GF-D8 (cell line): ENCODE results near the gene MRPL28.
"Not testable (repeated sequence)": the region's sequence is repeated elsewhere in the genome, so short reads cannot be mapped to it uniquely, and the experiment has no call there.

Source experiments
- DNase-seq: peaks from one replicate; lab custom pipeline; 2025; lab: John Stamatoyannopoulos, UW

The MRPL28 gene

DNA sequence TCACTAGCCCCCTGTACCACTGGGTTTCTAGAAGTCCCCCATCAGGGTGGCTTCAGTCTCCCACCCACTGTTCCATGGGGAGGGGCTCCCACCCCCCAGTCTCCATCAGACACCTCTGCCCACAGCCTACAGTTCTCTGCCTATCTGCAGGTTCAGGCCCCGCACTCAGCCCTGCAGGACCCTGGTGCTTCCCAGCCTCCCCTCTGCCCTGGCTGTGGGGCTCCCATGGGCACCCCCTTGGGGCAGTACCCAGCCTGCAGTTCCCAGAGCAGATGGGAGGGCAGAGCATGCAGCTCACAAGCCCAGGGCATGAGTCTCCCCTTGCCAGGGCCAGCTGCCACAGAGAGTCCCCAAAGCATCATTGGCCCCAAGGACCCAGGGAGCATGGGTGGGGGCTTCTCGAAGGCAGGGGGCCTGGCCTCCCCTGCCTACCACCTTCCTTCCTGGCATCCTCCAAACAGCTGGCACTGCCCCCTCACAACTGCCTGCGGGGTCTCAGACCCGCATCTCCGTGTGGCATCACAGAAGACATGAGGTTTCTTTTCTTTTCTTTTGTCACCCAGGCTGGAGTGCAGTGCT is 2.8 kb upstream of the MRPL28 start:
- no peak for DNase-seq

DNA sequence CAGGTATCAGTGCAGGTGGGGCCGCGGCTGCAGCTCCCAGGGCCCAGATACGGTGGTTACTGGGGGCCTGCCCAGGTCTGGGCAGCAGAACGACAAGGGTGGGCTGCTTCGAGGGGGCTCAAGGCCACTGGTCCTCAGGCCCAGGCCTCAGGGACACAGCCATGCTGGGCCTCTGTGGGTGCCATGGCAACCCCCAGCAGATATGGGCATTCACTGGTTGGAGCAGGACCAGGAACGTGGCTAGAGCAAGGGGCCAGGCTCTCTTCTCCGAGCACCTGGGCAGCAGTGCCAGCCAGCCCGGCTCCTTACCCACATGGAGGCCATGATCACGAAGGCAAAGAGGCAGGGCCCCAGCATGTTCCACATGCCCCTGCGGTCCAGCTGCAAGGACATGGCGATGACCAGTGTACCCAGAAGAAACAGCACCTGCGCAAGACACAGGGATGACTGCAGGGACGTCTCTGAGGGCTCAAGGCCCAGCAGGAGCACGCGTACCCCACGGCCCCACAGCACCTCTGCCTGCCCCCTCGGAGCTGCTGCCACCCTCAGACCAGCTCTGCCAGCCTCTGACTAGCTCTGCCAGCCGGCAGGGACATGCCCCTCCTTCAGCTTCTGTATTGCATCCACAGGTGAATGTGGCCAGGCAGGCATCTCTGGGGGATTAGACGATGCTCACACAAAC is 2.1 kb upstream of the MRPL28 start:
- no peak for DNase-seq

DNA sequence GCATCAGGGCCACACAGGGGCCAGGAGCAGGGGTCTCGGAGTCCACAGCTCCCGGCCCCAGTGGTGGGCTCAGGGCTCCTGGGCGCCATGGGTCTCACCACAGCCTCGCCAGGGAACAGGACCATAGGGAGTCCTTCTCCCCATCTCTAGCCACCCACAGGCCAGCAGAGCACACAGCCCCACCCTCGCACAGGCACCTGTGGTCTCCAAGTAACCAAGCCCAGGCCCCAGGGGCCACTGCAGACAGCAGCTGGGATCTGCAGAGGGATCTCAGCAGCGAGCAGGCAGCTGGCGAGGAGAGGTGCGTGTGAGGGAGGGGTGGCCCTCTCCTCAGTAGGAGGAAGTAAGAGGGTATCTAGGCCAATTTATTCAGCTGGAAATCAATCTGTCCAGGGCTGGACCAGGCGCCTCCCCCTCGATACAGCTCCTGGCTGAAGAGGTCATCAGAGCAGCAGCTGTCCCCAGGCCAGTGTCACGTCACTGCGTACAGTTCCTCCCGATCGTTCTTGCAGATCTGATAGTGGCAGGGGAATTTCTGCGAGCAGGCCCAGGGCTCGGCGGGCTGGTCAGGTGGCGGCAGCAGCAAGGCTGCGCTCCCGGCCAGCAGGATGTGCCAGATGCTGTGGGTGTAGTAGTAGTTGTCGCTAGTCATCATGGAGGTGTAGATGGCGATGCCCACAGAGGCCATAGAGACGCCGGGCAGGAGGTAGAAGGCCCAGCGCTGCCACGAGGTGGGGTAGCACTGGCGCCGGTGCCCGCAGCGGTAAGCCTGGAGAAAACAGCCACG is 1.4 kb upstream of the MRPL28 start:
- no peak for DNase-seq

DNA sequence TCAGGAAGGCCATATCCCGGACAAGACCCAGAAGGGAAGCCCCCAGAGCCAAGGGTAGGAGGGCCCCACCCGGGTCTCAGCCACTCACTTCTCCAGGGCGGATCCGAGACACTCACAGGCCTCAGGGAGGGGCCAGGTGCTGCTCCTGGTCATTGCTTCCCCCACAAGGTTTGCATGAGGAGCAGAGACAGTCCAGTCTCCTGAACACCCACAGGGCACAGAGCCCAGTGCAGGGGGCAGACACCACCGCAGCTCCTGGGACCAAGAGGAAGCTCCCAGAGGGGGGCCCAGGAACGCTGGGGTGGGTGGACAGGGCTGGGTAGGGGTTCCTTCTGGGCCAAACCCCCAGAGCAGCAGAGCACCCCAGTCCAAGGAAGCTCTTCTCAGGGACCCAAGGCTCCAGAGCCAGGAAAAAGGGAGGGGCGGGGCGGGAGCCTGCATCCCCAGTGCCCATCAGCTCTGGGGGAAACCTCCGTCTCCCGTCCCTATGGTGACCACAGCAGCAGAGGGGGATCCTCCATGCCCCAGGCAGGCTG is 709 bp upstream of the MRPL28 start:
- no peak for DNase-seq

DNA sequence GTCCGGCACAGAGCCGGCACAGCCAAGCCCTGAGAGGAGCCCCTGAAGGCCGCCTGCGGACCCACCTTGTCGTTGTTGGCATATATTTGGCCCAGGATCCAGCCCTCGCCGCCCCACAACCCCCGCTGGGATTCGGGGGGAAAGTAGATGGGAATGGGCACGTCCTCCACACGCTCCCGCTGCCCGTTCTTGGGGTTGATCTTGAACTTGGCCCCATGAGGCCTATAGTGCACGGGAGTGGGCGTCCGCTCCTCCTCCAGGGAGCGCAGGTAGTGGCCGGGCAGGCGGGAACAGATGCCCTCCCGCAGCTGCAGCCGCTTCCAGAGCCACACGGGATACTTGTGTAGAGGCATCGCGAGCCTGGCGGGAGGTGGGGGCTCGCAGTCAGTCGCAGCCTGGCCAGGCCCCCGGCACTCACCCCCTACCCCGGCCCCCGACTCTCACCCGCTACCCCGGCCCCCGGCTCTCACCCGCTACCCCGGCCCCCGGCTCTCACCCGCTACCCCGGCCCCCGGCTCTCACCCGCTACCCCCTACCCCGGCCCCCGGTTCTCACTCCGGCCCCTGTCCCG is 387 bp downstream of the MRPL28 start:
- no peak for DNase-seq

DNA sequence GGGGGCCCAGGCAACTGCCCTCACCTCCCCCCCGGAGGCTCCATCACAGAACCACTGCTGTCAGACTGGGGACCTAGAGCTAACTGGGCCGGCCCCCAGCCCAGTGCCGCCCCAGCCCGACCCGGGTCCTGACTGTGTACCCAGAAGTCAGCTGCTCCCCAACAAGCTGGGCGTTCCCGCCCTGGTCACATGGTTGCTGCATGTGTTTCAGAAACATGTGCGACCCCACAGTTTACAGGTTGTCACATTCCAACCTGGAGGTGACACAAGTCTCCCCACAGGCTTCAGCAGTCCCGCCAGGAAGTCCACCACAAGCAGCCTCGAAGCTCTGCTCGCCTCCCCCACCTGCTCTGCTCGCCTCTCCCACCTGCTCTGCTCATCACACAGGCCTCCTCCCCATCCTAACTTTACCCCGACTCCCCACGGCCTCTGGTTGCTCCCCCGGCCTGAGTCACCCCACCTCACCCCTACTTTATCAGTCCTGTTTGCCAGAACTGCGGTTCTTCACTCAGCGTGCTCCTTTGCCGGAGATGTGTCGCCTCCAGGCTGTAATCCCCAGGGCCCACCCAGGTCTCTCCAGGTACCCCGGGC is 968 bp downstream of the MRPL28 start:
- DNase-seq, result no peak

DNA sequence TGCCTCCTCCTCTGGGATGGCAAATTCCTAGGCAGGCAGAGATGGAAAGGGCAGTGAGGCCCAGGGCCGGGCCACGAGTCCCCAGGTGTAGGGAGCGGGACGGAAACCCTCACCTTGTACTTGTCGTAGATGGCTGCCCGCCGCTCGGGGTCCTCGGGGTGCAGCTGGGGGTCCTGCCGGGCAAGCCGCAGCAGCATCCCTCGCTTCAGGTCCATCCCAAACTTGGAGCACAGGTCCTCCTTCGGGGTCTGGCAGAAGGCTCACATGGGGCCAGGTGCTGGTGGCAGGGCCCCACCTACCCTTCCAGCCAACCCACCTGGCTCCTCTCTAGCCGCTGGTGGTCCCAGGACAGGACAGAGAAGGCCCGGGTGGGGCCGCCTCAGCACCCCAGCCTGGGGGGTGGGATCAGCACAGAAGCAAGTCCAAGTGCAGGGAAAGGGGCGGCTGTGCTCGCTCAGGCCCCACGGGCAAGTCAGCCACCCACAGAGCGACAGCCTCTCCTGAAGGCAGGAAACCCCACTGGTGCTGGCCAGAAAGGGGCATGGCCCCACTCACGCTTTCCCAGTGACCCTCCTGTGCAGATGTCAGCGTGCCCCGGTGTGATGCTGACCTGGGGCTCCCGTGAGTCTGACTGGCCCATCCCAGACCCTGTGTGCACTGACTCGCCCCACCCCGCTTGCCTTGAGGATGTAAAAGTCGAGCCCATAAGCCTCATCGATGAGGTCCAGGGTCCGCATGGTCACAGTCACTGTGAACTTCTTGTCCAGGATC is 1.8 kb downstream of the MRPL28 start:
- no peak for DNase-seq

DNA sequence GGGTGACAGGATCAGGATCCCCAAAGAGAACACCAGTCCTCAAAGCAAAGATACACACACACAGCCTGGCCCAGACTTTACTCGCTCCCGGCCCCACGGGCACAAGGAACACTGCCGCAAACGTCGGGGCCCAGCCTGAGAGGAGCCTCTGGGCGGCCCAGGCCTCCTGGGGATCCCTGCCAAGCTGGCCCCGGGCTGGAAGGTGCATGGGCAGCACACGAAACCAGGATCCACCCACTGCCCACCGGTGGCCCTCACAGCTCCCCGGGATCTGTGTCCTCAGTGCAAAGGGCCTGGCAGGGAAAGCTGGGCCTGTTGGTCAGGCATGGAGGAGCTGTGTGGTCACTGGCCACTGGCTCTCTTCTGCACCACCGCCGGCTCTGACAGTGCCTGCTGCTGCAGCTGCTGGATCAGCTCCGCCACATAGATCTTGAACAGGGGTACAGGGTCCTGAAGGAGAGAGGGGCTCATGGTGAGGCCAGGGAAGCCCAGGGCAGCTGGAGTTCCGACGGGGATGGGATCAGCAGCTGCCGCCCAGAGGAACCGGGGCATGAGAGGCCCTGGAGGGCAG is 2.9 kb downstream of the MRPL28 start:
- no peak for DNase-seq

DNA sequence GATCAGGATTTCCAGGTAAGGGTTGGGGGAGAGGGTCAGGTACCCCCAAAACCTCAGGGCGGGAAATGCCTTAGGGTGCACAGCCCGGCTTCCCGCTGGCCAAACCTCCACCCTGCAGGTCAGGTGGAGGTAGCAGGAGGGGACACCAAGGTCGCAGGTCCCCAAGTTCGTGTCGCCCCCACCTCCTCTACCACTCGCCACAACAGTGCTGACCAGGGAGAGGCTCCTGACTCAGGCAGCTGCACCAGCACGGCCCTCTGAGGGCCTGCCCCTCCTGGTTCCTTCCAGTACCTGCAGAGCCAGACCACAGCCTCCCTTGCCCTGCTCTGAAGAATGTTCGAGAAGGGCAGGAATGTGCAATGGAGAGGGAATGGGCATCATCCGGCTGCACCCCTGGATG is 3.9 kb downstream of the MRPL28 start:
- no peak for DNase-seq

DNA sequence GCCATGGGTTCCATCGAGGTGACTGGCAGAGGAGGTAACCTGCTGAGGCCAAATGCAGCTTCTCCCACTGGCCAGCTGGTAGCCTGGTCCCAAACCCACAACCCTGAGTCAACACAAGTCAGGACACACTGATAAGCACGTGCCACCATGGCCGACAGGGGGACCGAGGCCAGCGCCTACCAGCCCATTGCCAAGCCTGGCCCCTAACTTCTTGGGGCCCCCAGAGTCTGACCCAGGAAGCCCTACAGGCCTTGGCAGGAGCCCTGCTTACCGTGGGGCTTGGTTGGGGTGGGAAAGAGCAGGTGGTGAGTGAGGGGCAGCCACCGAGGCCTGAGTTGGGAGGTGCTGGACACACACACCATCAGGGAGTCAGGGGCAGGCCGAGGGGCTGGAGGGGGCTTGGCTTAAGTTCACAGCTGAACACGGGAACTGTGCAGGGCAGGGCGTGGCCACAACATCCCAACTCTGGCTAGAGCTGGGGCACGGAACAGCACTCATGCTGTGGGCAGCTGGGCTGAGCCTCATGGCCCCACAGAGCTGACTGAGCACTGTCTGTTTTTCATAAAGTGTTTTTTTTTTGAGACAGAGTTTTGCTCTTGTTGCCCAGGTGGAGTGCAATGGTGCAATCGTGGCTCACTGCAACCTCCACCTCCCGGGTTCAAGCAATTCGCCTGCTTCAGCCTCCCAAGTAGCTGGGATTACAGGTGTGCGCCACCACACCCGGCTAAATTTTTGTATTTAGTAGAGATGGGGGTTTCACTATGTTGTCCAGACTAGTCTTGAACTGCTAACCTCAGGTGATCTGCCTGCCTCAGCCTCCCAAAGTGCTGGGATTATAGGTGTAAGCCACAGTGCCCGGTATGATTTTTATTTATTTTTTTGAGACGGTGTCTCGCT is 5.5 kb downstream of the MRPL28 start:
- DNase-seq, result no peak

DNA sequence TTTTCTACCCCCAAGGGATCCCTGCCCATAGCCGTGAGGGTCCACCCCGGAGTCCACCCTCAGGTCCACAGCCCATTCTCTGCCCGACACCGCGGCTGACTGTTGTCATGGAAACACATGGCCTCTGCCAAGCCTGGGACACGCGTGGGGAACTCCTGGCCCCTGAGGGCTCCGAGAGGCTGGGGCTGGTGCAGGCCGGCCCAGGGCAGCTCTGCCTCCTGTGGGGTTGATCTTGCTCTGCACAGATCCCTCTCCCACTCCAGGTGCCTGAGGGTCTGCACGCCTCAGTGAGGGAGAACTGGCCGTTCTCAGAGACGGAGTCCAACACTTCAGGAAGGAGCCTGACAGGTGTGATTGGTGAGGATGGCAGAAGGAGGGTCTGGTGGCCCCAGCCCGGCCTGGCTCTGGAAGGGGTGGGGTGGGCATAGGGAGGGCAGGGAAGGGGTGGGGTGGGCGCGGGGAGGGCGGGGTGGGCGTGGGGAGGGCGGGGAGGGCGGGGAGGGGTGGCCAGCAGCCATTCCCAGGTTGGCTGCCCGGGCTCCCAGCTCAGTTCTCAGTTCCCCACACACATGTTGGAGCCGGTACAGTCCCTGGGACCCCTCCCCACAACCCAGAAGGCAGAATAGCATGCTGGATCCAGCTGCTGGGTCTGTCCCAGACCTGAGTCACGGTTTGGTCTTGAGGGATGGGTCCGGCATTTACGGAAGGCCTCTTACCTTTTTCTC is 6.4 kb downstream of the MRPL28 start:
- no peak for DNase-seq

DNA sequence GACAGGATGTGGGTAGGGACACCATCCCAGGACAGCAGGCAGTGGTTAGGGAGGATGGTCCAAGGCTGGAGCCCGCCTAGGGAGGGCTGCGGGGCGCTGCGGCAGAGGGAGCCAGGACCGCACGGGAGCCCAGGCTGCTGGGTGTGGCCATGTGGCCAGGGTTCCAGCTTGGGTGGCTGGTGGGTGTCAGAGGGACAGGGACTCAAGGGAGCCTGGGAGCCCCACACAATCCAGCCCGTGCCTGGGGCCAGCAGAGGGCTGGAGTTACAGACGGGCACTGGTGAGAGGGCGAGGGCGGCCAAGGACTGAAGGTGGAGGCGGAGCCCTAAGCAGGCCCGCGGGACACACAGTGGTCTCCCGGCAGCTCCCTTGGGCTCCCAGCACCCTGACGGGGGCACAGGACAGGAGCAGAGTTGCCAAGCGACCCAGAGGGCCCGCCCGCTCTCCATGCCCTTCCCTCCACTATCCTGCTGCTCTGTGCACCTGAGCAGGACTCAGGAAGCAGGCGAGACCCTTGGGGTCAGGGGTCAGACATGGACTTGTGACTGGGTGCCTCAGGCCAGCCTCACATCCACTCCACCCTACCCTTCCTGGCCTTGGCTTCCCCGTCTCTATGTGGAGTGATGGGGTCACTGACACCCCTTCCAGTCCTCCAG is 7.1 kb downstream of the MRPL28 start:
- no peak for DNase-seq

DNA sequence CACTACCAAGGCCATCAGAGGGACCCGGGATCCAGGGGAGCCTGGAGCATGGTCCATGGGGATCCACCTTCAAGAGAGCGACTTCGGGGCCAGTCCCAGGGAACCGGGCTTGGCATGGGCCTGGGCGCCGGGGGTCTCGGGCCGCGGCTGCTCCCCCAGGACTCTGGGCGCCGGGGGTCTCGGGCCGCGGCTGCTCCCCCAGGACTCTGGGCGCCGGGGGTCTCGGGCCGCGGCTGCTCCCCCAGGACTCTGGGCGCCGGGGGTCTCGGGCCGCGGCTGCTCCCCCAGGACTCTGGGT is 7.7 kb downstream of the MRPL28 start:
- DNase-seq, result not testable (repeated sequence)

DNA sequence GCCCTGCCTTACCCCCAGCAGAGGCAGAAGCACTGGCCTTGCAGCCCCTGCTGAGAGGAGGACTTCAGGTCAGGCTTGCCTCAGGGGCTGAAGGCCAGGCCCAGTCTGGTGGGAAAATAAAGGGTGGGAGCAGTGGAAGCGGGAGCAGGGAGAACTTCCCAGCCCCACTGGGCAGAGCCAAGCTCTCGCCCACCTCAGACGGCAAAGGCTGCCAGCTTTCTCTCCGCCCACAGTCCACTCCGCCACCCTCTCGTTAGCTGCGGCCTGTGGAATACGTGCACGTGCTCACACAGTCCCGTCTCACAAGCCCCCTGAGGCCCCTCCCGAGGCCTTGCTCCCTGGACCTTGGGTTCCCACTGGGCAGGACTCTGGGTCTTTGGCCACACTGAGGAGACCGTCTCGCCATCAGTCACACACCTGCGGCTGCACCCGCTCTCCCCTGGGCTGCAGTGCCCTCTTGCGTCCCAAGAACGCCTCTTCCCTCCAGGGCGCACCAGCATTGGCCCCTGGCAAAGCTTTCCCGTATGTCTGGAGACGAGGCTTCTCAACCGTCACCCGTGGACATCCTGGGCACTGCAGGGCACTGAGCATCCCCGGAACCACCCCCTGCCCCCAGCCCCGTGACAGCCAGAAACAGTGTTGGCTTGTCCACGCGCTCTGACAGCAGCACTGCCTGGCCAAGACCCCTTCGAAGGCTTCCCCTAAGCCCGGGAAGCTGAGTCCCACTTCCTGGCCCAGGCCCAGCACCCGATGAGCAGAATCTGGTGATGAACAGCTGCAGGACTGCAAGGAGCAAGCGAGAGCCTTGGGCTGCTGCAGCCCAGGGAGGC is 8.3 kb downstream of the MRPL28 start:
- DNase-seq, result peak; percentile 22

DNA sequence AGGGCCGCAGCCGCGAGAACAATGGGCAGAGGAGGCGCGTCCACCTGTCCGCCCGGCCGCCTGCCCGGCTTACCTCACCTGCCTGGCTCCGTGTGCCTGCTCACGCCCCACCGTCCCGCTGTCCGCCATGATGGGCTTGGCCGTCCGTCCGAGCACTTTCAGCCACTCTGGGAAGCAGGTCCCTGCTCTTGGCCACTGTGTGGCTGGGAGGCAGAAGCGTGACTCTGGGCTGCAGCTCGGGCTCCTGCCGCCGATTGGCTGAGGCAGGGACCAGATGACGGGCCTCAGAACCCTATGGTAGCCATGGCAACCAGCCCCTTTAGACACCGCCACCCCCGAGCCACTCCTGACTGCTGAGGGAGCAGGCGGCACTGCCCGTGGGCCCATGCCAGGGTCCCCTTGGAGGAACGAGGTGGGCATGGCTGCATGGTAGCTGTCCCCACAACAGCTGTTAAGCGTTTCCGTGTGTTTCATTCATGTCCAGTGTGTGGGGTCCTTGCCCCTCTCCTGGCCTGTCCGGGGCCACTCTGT is 8.9 kb downstream of the MRPL28 start:
- no peak for DNase-seq

DNA sequence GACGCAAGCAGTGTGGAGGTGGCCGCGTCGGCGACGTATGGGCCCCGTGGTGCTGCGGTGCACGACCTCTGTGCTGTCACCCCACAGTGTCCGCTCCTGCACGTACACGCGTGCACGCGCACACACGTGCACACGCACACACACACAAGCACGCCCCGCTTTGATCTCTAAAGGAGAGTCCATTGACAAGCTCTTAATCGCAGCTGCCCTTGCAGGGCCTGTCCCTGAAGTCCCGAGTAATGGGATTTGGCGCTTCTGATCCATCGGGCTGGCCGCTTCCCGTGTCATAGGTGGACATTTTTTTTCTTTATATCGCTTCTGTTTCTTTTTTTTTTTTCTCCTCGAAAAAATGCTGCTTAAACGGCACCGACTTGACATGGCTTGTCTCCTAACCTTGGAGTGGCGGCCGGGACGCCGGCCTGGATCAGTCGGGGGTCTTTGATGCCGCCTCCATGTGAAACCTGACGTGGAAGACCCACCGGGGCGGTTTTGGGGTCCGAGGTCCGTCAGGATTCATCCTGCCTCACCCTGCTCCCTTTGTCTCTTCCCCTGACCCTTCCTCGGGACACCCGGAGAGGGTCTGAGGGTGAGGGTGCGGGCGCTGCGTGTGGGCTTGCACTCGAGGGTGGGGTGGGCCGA is 9.5 kb downstream of the MRPL28 start:
- DNase-seq, result no peak

DNA sequence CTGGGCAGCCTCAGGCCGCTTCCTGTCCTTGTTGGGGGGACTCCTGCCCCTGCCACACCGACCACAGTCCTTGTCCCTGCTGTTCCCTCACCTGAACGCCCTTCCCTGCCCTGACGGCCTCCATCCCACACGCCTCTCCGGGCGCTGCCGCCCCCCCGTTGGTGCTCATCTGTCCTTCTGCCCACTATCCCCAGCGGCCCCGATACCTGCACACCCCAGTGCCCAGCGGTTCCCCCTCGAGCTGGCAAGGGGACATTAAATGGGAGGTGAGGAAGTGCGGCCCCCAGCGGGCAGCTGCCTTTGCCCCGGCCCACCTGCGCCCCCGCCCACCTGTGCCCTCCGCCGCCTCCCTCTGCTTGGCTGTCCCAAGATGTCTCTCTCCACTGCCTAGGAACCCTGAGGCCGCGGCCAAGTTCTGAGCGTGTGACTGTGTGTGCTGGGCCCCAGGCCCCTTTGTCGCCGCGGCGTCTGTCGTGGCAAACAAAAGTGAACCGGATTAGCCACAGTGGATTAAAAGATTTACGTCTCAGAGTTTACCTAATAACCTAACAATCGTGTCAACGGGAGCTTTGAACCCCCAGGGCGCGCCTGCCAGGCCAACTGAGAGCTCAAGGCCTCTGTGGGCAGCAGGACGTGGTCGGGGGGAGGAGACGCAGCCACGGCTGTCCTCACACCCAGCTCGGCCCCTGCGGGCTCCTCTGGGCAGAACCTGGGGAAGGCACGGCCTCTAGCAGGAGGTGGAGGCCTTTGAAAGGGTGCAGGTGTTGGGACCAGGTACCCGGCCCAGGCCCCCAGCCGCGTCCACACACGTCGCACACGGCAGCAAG is 10.3 kb downstream of the MRPL28 start:
- DNase-seq, result no peak
